Activated B cell treated with CpG ODN at 0.5 μM for 24 hours (primary cell): ENCODE measurements around the gene SNX20. TPM values are rescaled to one million over a fixed set of nuclear protein-coding genes. Genes with fewer than 3 reads are reported as not detected.

Source experiments
- ATAC-seq: fragments of 200-7000 bp; cut with Tn5 transposase; one replicate; pipeline ENCODE4 v1.10.0; 2021; ENCODE audit warnings: low read depth, mild to moderate bottlenecking, moderate library complexity
- CTCF ChIA-PET: fragments of 350-600 bp; sonication (Branson Sonifier 250); formaldehyde crosslinking; loops from one replicate; lab custom pipeline; 2021; ENCODE audit warnings: antibody characterized with exemption; lab: Charles Lee
- POLR2A ChIA-PET: fragments of 350-600 bp; sonication (Branson Sonifier 250); formaldehyde crosslinking; loops from one replicate; lab custom pipeline; 2021; ENCODE audit warnings: antibody characterized with exemption; lab: Charles Lee
- DNase-seq: peaks from one replicate; pipeline ENCODE4 v3.0.0; 2022
- H3K27ac Mint-ChIP-seq: one replicate; pipeline ENCODE4 v1.8.0; 2020; ENCODE audit warnings: mixed read lengths
- H3K27me3 Mint-ChIP-seq: one replicate; pipeline ENCODE4 v1.8.0; 2021; ENCODE audit warnings: mixed read lengths
- H3K36me3 Mint-ChIP-seq: one replicate; pipeline ENCODE4 v1.8.0; 2021; ENCODE audit warnings: low read depth, mixed read lengths
- H3K4me1 Mint-ChIP-seq: one replicate; pipeline ENCODE4 v1.8.0; 2021; ENCODE audit warnings: mixed read lengths
- H3K4me3 Mint-ChIP-seq: one replicate; pipeline ENCODE4 v1.8.0; 2020; ENCODE audit warnings: mild to moderate bottlenecking, mixed read lengths
- H3K9me3 Mint-ChIP-seq: one replicate; pipeline ENCODE4 v1.8.0; 2020; ENCODE audit warnings: mixed read lengths
- intact Hi-C: fragments of 100-400 bp; cut with micrococcal nuclease; formaldehyde crosslinking; loops from one replicate; pipeline ENCODE4 v1.15.1; 2024
- total RNA-seq: library from RNA; stranded (reverse); gene quantifications from 2 replicates; pipeline ENCODE4 v1.2.3, GENCODE V29; 2022
- TF ChIP-seq, protein P1 (sequence below): fragments of 200-600 bp; IDR thresholded peaks from one replicate; pipeline ENCODE4 v1.8.0; 2022; ENCODE audit warnings: antibody characterized with exemption, mild to moderate bottlenecking

Gene SNX20
- total RNA-seq, 1 donor from 2014 or later: 33.1 TPM

GRCh38 chr16:50637716-50638602 is 43.2 kb downstream of the SNX20 start:
- Mint-ChIP-seq H3K27me3 (peaks cover 8% of the 10 kb centered on the region), H3K36me3 (no peaks in the 10 kb centered on the region), H3K4me3 (no peak overlapping the region), H3K4me1 (no peaks in the 10 kb centered on the region), H3K9me3 (no peaks in the 10 kb centered on the region), H3K27ac (no peak overlapping the region)
- no peak for DNase-seq
- POLR2A ChIA-PET: no interaction called here
- intact Hi-C loops: no loop called here
- TF ChIP-seq, protein P1, sequence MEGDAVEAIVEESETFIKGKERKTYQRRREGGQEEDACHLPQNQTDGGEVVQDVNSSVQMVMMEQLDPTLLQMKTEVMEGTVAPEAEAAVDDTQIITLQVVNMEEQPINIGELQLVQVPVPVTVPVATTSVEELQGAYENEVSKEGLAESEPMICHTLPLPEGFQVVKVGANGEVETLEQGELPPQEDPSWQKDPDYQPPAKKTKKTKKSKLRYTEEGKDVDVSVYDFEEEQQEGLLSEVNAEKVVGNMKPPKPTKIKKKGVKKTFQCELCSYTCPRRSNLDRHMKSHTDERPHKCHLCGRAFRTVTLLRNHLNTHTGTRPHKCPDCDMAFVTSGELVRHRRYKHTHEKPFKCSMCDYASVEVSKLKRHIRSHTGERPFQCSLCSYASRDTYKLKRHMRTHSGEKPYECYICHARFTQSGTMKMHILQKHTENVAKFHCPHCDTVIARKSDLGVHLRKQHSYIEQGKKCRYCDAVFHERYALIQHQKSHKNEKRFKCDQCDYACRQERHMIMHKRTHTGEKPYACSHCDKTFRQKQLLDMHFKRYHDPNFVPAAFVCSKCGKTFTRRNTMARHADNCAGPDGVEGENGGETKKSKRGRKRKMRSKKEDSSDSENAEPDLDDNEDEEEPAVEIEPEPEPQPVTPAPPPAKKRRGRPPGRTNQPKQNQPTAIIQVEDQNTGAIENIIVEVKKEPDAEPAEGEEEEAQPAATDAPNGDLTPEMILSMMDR: no peak
- no peak for ATAC-seq
- CTCF ChIA-PET: no interaction called here

- H3K4me1 Mint-ChIP-seq: no peaks in the 10 kb centered on the region
- CTCF ChIA-PET: no interaction called here
- no peak for ATAC-seq
- H3K27me3 Mint-ChIP-seq: peaks cover 8% of the 10 kb centered on the region
- no peak overlapping the region for H3K27ac Mint-ChIP-seq
- POLR2A ChIA-PET: no interaction called here
- intact Hi-C loops: no loop called here
- H3K9me3 Mint-ChIP-seq: no peaks in the 10 kb centered on the region
- H3K36me3 Mint-ChIP-seq: no peaks in the 10 kb centered on the region
- no peak for DNase-seq
- no peak overlapping the region for H3K4me3 Mint-ChIP-seq
- TF ChIP-seq, protein P1: no peak
Observed at GRCh38 chr16:50636753-50637374, 44.2 kb downstream of the SNX20 start.

DNA sequence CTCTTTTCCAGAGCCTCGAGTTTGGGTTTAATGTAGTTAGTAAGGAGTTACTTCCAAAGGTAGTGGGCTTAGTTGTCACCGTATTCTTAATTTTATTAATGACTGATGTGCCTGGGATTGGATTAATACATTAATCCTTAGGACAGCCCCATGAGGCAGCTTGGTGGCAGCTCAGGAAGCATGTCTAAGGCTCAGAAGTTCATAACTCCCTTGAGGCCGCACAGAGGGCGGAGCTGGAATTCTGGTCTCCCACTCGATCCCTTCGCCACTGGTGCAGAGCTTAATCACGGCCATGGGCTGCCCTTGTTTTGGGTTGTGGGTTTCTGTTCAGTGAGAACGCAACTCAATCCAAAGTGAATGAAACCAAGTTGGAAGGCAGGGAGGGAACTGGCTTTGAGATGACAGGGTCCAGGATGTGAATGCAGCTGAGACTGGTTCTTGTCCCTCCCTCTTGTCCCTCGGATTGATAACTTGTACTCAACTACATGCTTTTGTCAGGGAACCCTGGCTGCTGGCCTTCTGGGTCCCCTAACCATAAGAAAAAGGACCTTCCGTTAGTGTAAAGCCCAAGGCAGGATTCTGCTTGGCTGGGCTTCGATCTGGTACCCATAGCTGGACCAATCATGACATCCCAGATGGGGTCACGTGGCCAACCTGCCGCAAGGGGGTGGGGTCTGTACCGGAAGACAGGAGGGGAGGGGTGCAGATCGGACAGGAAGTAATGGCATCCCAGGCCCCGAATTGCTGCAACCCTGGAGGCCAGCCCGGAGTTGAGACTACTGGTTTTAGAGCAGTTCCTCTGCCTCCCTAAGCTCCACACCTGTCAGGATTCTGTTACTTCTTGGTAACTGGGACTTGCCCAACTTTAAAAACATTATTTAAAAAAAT is 45.4 kb downstream of the SNX20 start:
- Mint-ChIP-seq H3K9me3 (no peaks in the 10 kb centered on the region), H3K27ac (no peak overlapping the region), H3K4me1 (no peaks in the 10 kb centered on the region), H3K4me3 (no peak overlapping the region), H3K36me3 (no peaks in the 10 kb centered on the region), H3K27me3 (peaks cover 5% of the 10 kb centered on the region)
- POLR2A ChIA-PET: no interaction called here
- ATAC-seq (no peak), DNase-seq (no peak)
- CTCF ChIA-PET: interaction anchor here (0.9 kb wide), 1 partner anchor 9 kb away, joined by 3 read pairs; no protein-coding TSS in a partner anchor
- intact Hi-C loops: no loop called here
- TF ChIP-seq, protein P1: no peak

GRCh38 chr16:50634947-50635346 is 46.2 kb downstream of the SNX20 start:
- no peak for ATAC-seq
- intact Hi-C loops: no loop called here
- Mint-ChIP-seq H3K27ac (no peak overlapping the region), H3K36me3 (no peaks in the 10 kb centered on the region), H3K27me3 (no peaks in the 10 kb centered on the region), H3K4me1 (no peaks in the 10 kb centered on the region), H3K9me3 (no peaks in the 10 kb centered on the region), H3K4me3 (no peak overlapping the region)
- CTCF ChIA-PET: interaction anchor here (0.9 kb wide), 1 partner anchor 10 kb away, joined by 3 read pairs; no protein-coding TSS in a partner anchor
- TF ChIP-seq, protein P1: no peak
- DNase-seq: no peak
- POLR2A ChIA-PET: no interaction called here
